Parathyroid adenoma (tissue), 2 donors: Measurements from ENCODE around the gene CCDC17.
"Not testable (repeated sequence)": the region's sequence is repeated elsewhere in the genome, so short reads cannot be mapped to it uniquely, and the experiment has no call there.

Experiments
- H2AFZ ChIP-seq: fragments of 300-600 bp; sonication (generic); one replicate; pipeline ENCODE4 v1.7.0; 2017; ENCODE audit warnings: antibody characterized with exemption, mild to moderate bottlenecking
- H3K27ac ChIP-seq: fragments of 300-600 bp; sonication (generic); one replicate; pipeline ENCODE4 v1.7.0; 2017
- H3K27me3 ChIP-seq: fragments of 300-600 bp; sonication (generic); one replicate; pipeline ENCODE4 v1.7.0; 2017; ENCODE audit warnings: low read length; ENCODE audit not compliant: control insufficient read depth, insufficient read depth
- H3K36me3 ChIP-seq: fragments of 300-600 bp; sonication (generic); one replicate; pipeline ENCODE4 v1.7.0; 2017; ENCODE audit warnings: low read length; ENCODE audit not compliant: control insufficient read depth, insufficient read depth
- H3K4me1 ChIP-seq: fragments of 300-600 bp; sonication (generic); one replicate; pipeline ENCODE4 v1.7.0; 2017; ENCODE audit warnings: control low read depth
- H3K4me2 ChIP-seq: fragments of 300-600 bp; sonication (generic); one replicate; pipeline ENCODE4 v1.7.0; 2017; ENCODE audit warnings: low read length
- H3K4me3 ChIP-seq: fragments of 300-600 bp; sonication (generic); one replicate; pipeline ENCODE4 v1.7.0; 2017; ENCODE audit warnings: low read depth, low read length
- H3K79me2 ChIP-seq: fragments of 300-600 bp; sonication (generic); one replicate; pipeline ENCODE4 v1.7.0; 2017; ENCODE audit warnings: control low read depth
- H3K9ac ChIP-seq: fragments of 300-600 bp; sonication (generic); one replicate; pipeline ENCODE4 v1.7.0; 2017; ENCODE audit warnings: mild to moderate bottlenecking
- H3K9me3 ChIP-seq: fragments of 300-600 bp; sonication (generic); one replicate; pipeline ENCODE4 v1.7.0; 2017; ENCODE audit warnings: low read length; ENCODE audit not compliant: control insufficient read depth
- TF ChIP-seq, protein P1 (sequence below): fragments of 300-600 bp; sonication (generic); IDR thresholded peaks from one replicate; pipeline ENCODE4 v1.7.0; 2017; ENCODE audit warnings: antibody characterized with exemption, mild to moderate bottlenecking
- donor health status: primary hyperparathyroidism.

CCDC17 gene

DNA sequence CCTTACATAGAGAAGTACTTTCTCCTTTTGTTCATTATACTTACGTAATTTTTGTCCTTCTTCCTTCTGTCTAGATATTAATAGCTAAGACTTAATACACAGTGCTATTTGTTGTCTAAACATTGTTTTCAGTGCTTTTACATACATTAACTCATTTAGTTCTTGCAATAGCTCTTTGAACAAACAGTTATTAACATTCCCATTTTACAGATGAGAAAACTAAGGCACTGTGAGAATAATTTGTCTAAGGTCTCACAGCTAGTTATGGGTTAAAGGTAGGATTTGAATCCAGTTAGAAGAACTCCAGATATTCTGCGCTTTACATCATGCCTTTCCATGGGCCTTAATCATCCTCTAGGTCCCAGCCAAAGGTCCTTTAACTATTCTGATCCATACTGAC is 19.6 kb downstream of the CCDC17 start:
- Histone ChIP-seq H3K36me3 (no peaks in the 10 kb centered on the region), H3K4me3 (no peak overlapping the region), H2AFZ (no peak overlapping the region), H3K79me2 (peaks cover 5% of the 10 kb centered on the region), H3K27ac (no peak overlapping the region), H3K4me1 (no peaks in the 10 kb centered on the region), H3K27me3 (no peaks in the 10 kb centered on the region), H3K9ac (no peak overlapping the region), H3K4me2 (no peak overlapping the region), H3K9me3 (no peaks in the 10 kb centered on the region)
- TF ChIP-seq, protein P1, sequence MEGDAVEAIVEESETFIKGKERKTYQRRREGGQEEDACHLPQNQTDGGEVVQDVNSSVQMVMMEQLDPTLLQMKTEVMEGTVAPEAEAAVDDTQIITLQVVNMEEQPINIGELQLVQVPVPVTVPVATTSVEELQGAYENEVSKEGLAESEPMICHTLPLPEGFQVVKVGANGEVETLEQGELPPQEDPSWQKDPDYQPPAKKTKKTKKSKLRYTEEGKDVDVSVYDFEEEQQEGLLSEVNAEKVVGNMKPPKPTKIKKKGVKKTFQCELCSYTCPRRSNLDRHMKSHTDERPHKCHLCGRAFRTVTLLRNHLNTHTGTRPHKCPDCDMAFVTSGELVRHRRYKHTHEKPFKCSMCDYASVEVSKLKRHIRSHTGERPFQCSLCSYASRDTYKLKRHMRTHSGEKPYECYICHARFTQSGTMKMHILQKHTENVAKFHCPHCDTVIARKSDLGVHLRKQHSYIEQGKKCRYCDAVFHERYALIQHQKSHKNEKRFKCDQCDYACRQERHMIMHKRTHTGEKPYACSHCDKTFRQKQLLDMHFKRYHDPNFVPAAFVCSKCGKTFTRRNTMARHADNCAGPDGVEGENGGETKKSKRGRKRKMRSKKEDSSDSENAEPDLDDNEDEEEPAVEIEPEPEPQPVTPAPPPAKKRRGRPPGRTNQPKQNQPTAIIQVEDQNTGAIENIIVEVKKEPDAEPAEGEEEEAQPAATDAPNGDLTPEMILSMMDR, result no peak

DNA sequence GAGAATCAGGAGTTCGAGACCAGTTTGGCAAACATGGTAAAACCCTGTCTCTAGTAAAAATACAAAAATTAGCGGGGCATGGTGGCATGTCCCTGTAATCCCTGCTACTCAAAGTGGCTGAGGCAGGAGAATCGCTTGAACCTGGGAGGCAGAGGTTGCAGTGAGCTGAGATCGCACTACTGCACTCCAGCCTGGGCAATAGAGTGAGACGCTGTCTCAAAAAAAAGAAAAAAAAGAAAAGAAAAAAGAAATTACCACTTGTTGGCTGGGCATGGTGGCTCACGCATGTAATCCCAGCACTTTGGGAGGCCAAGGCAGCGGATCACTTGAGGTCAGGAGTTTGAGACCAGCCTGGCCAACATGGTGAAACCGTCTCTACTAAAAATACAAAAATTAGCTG is 27.1 kb downstream of the CCDC17 start:
- H3K4me3 ChIP-seq, H3K79me2 ChIP-seq, H3K4me1 ChIP-seq, H3K27me3 ChIP-seq, H3K9ac ChIP-seq, H2AFZ ChIP-seq, H3K9me3 ChIP-seq, H3K4me2 ChIP-seq, H3K27ac ChIP-seq, H3K36me3 ChIP-seq: not testable (repeated sequence)

DNA sequence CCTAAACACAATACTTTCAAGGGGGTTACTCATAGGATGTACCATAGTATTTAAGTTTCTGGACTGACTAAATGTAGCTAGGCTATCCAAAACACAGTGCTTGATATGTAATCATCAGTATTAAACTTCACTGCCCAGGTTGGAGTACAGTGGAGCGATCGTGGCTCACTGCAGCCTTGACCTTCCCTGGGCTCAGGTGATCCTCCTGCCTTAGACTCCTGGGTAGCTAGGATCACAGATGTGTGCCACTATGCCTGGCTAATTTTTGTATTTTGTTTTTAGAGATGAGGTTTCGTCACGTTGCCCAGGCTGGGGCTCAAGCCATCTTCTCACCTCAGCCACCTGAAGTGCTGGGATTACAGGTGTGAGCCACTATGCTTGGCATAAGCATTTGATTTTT is 29.4 kb downstream of the CCDC17 start:
- H3K4me2 ChIP-seq, result no peak overlapping the region
- H3K4me1 ChIP-seq, result no peaks in the 10 kb centered on the region
- TF ChIP-seq, protein P1, result no peak
- no peak overlapping the region for H3K27ac ChIP-seq
- H3K9me3 ChIP-seq, result no peaks in the 10 kb centered on the region
- no peak overlapping the region for H2AFZ ChIP-seq
- no peak overlapping the region for H3K9ac ChIP-seq
- H3K27me3 ChIP-seq, result no peaks in the 10 kb centered on the region
- no peaks in the 10 kb centered on the region for H3K36me3 ChIP-seq
- H3K79me2 ChIP-seq, result peaks cover 8% of the 10 kb centered on the region
- H3K4me3 ChIP-seq, result no peak overlapping the region

DNA sequence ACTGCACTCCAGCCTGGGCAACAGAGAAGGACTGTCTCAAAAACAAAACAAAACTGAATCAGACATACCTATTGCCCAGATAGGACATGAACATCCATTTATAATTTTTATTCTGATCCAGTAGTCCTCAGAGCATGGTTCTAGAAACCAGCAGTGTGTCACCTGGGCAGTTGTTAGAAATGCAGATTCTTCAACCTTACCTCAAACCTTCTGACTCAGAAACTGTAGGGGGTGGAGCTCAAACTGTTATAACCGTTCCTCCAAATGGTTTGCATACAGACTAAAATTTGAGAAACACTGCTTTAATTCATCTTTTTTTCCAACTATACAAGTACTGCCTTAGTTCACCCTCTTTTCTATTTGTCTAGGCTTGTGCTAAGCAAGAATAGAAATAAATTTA is 34.0 kb downstream of the CCDC17 start:
- Histone ChIP-seq H3K4me2 (peak overlapping the region; percentile 80), H3K36me3 (no peaks in the 10 kb centered on the region), H2AFZ (no peak overlapping the region), H3K9me3 (no peaks in the 10 kb centered on the region), H3K27ac (no peak overlapping the region), H3K4me3 (peak overlapping the region; percentile 56), H3K4me1 (peaks cover 5% of the 10 kb centered on the region), H3K27me3 (no peaks in the 10 kb centered on the region), H3K9ac (no peak overlapping the region), H3K79me2 (peaks cover 26% of the 10 kb centered on the region)
- TF ChIP-seq, protein P1, result no peak

DNA sequence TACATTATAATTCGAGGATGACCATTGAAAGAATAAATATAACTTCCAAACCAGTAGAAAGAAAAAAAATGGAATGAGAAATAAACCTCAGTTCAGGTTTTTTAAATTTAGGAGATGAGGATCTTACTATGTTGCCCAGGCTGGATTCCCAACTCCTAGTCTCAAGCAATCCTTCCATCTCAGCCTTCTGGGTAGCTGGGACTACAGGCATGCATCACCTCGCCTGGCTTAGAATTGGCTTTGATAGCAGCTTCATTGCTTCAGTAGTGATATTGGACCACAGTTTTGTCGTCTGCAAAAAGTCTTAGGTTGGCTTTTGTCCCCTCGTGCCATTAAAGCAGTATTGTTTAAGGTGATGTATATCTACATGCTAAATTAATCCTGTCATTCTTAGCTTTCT is 37.1 kb downstream of the CCDC17 start:
- Histone ChIP-seq H3K27me3 (no peaks in the 10 kb centered on the region), H3K79me2 (peaks cover 22% of the 10 kb centered on the region), H3K9ac (no peak overlapping the region), H3K4me1 (peaks cover 5% of the 10 kb centered on the region), H3K4me2 (peak overlapping the region; percentile 48), H3K4me3 (no peak overlapping the region), H3K9me3 (no peaks in the 10 kb centered on the region), H2AFZ (no peak overlapping the region), H3K27ac (no peak overlapping the region), H3K36me3 (no peaks in the 10 kb centered on the region)
- TF ChIP-seq, protein P1, result no peak
